Mesenchymal stem cell (in vitro differentiated cells and primary cell): ENCODE measurements around the gene SLC35G2.

Experiments used
- DNase-seq: peaks from one replicate; pipeline ENCODE4 v3.0.0-alpha.2; 2013
- H2AFZ ChIP-seq: one replicate; pipeline ENCODE4 v1.6.1; 2013; ENCODE audit warnings: low read depth, mild to moderate bottlenecking, control low read depth, inconsistent platforms, low read length, moderate library complexity
- H2AK5ac ChIP-seq: 2 replicates; pipeline ENCODE4 v1.6.1; 2013; ENCODE audit warnings: low read length, moderate library complexity, mild to moderate bottlenecking, inconsistent platforms; ENCODE audit not compliant: severe bottlenecking
- H2BK120ac ChIP-seq: one replicate; pipeline ENCODE4 v1.6.1; 2013; ENCODE audit warnings: low read depth, mild to moderate bottlenecking, inconsistent platforms, low read length, moderate library complexity
- H2BK12ac ChIP-seq, 2 experiments: one replicate each; pipeline ENCODE4 v1.6.1; 2013; ENCODE audit warnings: inconsistent platforms in 2 of 2, low read length in 2 of 2, mild to moderate bottlenecking in 2 of 2, moderate library complexity in 2 of 2, control low read depth in 1 of 2
- H2BK15ac ChIP-seq: one replicate; pipeline ENCODE4 v1.6.1; 2013; ENCODE audit warnings: mild to moderate bottlenecking, low read depth, inconsistent platforms; ENCODE audit not compliant: poor library complexity, severe bottlenecking
- H2BK5ac ChIP-seq: 2 replicates; pipeline ENCODE4 v1.6.1; 2013; ENCODE audit warnings: low read depth, mild to moderate bottlenecking, low read length, control low read depth, inconsistent platforms; ENCODE audit not compliant: poor library complexity, severe bottlenecking
- H3K14ac ChIP-seq, 2 experiments: one replicate each; pipeline ENCODE4 v1.6.1; 2013; ENCODE audit warnings: inconsistent platforms in 2 of 2, low read length in 2 of 2, control low read depth in 1 of 2, mild to moderate bottlenecking in 1 of 2, moderate library complexity in 1 of 2
- H3K18ac ChIP-seq, 2 experiments: one replicate each; pipeline ENCODE4 v1.6.1; 2013; ENCODE audit warnings: inconsistent platforms in 2 of 2, low read length in 2 of 2, control low read depth in 1 of 2, low read depth in 1 of 2, mild to moderate bottlenecking in 1 of 2
- H3K23ac ChIP-seq, 2 experiments: one replicate each; pipeline ENCODE4 v1.6.1; 2013; ENCODE audit warnings: inconsistent platforms in 2 of 2, low read length in 2 of 2, mild to moderate bottlenecking in 2 of 2, moderate library complexity in 2 of 2, control low read depth in 1 of 2
- H3K27ac ChIP-seq: 2 replicates; pipeline ENCODE4 v1.5.1; 2013; ENCODE audit warnings: mild to moderate bottlenecking, moderate library complexity, low read length, control low read depth, inconsistent platforms; ENCODE audit not compliant: poor library complexity, severe bottlenecking
- H3K27me3 ChIP-seq, 2 experiments: 2 replicates each; pipeline versions ENCODE4 v1.6.1 to v1.7.0; 2013; ENCODE audit warnings: low read length in 2 of 2, mild to moderate bottlenecking in 2 of 2, moderate library complexity in 2 of 2, control low read depth in 1 of 2, inconsistent platforms in 1 of 2; ENCODE audit not compliant: control insufficient read depth in 1 of 2, insufficient read depth in 1 of 2
- H3K36me3 ChIP-seq, 2 experiments: 2 replicates each; pipeline versions ENCODE4 v1.6.1 to v1.7.0; 2013; ENCODE audit warnings: low read length in 2 of 2, control low read depth in 1 of 2, inconsistent platforms in 1 of 2, low read depth in 1 of 2, mild to moderate bottlenecking in 1 of 2; ENCODE audit not compliant: insufficient read depth in 2 of 2, control insufficient read depth in 1 of 2
- H3K4ac ChIP-seq, 2 experiments: one replicate each; pipeline ENCODE4 v1.6.1; 2013; ENCODE audit warnings: inconsistent platforms in 2 of 2, low read length in 2 of 2, mild to moderate bottlenecking in 2 of 2, moderate library complexity in 2 of 2, control low read depth in 1 of 2, low read depth in 1 of 2
- H3K4me1 ChIP-seq: 2 replicates; pipeline ENCODE4 v1.6.1; 2013; ENCODE audit warnings: low read depth, low read length, control low read depth; ENCODE audit not compliant: control insufficient read depth, insufficient read depth
- H3K4me2 ChIP-seq: 2 replicates; pipeline ENCODE4 v1.6.1; 2013; ENCODE audit warnings: low read length, mild to moderate bottlenecking, inconsistent platforms; ENCODE audit not compliant: poor library complexity, severe bottlenecking
- H3K4me3 ChIP-seq, 2 experiments: 2 replicates each; pipeline versions ENCODE4 v1.5.1 to v1.7.0; 2013; ENCODE audit warnings: low read length in 2 of 2, mild to moderate bottlenecking in 2 of 2, control low read depth in 1 of 2, low read depth in 1 of 2; ENCODE audit not compliant: insufficient read depth in 1 of 2
- H3K79me1 ChIP-seq: replicated peaks from 2 replicates; pipeline ENCODE4 v1.6.1; 2013; ENCODE audit warnings: mild to moderate bottlenecking, control low read depth, low read length, inconsistent platforms; ENCODE audit not compliant: poor library complexity, severe bottlenecking
- H3K9ac ChIP-seq: 2 replicates; pipeline ENCODE4 v1.7.0; 2013; ENCODE audit warnings: mild to moderate bottlenecking, low read length, moderate library complexity
- H3K9me3 ChIP-seq: 2 replicates; pipeline ENCODE4 v1.7.0; 2013; ENCODE audit warnings: mild to moderate bottlenecking, low read length; ENCODE audit not compliant: control insufficient read depth
- H4K8ac ChIP-seq: one replicate; pipeline ENCODE4 v1.6.1; 2013; ENCODE audit warnings: inconsistent platforms, mild to moderate bottlenecking, low read length, moderate library complexity
- H4K91ac ChIP-seq: one replicate; pipeline ENCODE4 v1.6.1; 2013; ENCODE audit warnings: mild to moderate bottlenecking, low read length, inconsistent platforms
- WGBS: methylation state at CpG from one replicate; pipeline ENCODE4 v1.1.7; 2013; ENCODE audit warnings: mixed read lengths; 5-methylcytosine and 5-hydroxymethylcytosine counted together

The SLC35G2 gene

DNA sequence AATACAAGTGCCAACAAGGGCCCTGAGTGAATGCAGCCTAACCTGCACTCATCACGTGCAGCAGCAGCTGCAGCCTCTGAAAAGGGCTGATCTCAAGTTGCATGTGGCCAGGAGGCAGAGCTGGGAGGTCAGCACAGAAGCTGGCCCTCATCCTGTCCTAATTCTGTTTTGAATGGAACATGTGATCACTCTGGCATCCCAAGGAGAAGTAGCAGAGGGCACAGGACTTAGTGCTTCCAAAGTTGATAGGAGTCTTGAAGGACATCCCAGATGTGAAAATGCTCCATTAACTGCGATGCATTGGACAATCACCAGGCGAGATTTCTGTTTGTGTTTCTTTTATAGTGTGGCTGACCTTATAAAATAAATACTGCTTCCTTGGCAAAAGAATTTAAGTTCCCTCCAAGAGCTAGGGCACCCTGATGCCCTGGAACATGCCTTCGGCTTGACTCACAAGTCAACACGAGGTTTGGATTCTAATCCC, 35.2 kb upstream of the SLC35G2 start:
- Histone ChIP-seq H2AK5ac (no peak overlapping the region), H2BK15ac (peak overlapping the region; percentile 16), H2BK12ac (peak overlapping the region; percentile 0 to 59), H2BK120ac (no peak overlapping the region), H3K79me1 (no peaks in the 10 kb centered on the region), H2AFZ (peak overlapping the region; percentile 57), H2BK5ac (no peak overlapping the region), H3K36me3 (no peaks in the 10 kb centered on the region), H3K27me3 (no peaks in the 10 kb centered on the region), H3K9me3 (no peaks in the 10 kb centered on the region), H3K9ac (no peak overlapping the region), H3K18ac (peak overlapping the region in 1 of 2 experiments; percentile 9), H3K23ac (no peak overlapping the region), H3K4me3 (no peak overlapping the region), H4K91ac (no peak overlapping the region), H3K4me2 (no peak overlapping the region), H3K27ac (no peak overlapping the region), H3K4ac (no peak overlapping the region), H3K14ac (no peak overlapping the region), H4K8ac (peak overlapping the region; percentile 81), H3K4me1 (peaks cover 8% of the 10 kb centered on the region)
- 59% methylated on average over 5 of the region's 5 CpGs for WGBS
- DNase-seq: no peak

DNA sequence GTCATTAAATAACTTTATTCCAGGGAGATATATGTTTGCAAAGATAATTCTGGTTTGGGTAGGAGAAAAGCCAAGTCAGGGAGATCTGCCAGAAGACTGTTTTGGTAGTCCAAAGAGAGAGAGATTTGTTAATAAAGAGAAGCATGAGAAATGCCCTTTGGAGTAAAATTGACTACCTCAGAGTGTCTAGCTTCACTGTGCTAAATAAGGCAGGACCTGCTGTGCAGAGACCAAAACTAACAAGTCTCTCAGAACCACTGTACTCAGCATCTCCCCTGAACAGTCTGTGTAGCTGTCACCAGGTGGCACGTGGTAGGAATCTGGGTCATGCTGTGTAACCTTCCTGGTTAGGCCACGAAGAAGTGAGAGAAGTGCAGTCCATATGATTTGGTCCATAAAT, 31.6 kb upstream of the SLC35G2 start:
- peak; percentile 53 for DNase-seq
- H3K36me3 ChIP-seq: no peaks in the 10 kb centered on the region
- no peak overlapping the region for H3K4me2 ChIP-seq
- H2BK12ac ChIP-seq: peak overlapping the region; percentile 69 to 76
- H3K9ac ChIP-seq: peak overlapping the region; percentile 88
- H3K23ac ChIP-seq: no peak overlapping the region
- H4K91ac ChIP-seq: no peak overlapping the region
- H2AFZ ChIP-seq: no peak overlapping the region
- no peak overlapping the region for H3K18ac ChIP-seq
- no peaks in the 10 kb centered on the region for H3K27me3 ChIP-seq
- peak overlapping the region in 1 of 2 experiments; percentile 67 for H3K4me3 ChIP-seq
- H3K27ac ChIP-seq: peak overlapping the region; percentile 87
- 90% methylated on average over 2 of the region's 2 CpGs for WGBS
- H2BK5ac ChIP-seq: no peak overlapping the region
- H3K79me1 ChIP-seq: no peaks in the 10 kb centered on the region
- H2BK120ac ChIP-seq: no peak overlapping the region
- H2BK15ac ChIP-seq: no peak overlapping the region
- peak overlapping the region; percentile 29 for H4K8ac ChIP-seq
- H3K4ac ChIP-seq: peak overlapping the region in 1 of 2 experiments; percentile 29
- peaks cover 4% of the 10 kb centered on the region for H3K4me1 ChIP-seq
- no peak overlapping the region for H2AK5ac ChIP-seq
- no peak overlapping the region for H3K14ac ChIP-seq
- H3K9me3 ChIP-seq: no peaks in the 10 kb centered on the region

- H2AFZ ChIP-seq: no peak overlapping the region
- H2BK5ac ChIP-seq: no peak overlapping the region
- peak overlapping the region in 1 of 2 experiments; percentile 67 for H3K18ac ChIP-seq
- H3K9ac ChIP-seq: no peak overlapping the region
- H3K4me1 ChIP-seq: peaks cover 4% of the 10 kb centered on the region
- H3K23ac ChIP-seq: no peak overlapping the region
- peak overlapping the region; percentile 15 for H2BK15ac ChIP-seq
- H3K9me3 ChIP-seq: no peaks in the 10 kb centered on the region
- H2BK120ac ChIP-seq: no peak overlapping the region
- H2BK12ac ChIP-seq: peak overlapping the region in 1 of 2 experiments; percentile 64
- H3K14ac ChIP-seq: no peak overlapping the region
- peak overlapping the region; percentile 66 for H4K8ac ChIP-seq
- no peaks in the 10 kb centered on the region for H3K27me3 ChIP-seq
- H3K27ac ChIP-seq: no peak overlapping the region
- no peaks in the 10 kb centered on the region for H3K79me1 ChIP-seq
- no peak overlapping the region for H4K91ac ChIP-seq
- H3K36me3 ChIP-seq: no peaks in the 10 kb centered on the region
- H3K4ac ChIP-seq: peak overlapping the region in 1 of 2 experiments; percentile 60
- DNase-seq: no peak
- H3K4me2 ChIP-seq: no peak overlapping the region
- no peak overlapping the region for H3K4me3 ChIP-seq
- peak overlapping the region; percentile 64 for H2AK5ac ChIP-seq
- 89% methylated on average over 1 of the region's 1 CpG for WGBS
Observed at GRCh38 chr3:136788154-136788553, 30.8 kb upstream of the SLC35G2 start.

GRCh38 chr3:136789976-136790375, 28.9 kb upstream of the SLC35G2 start:
- H2BK120ac ChIP-seq: no peak overlapping the region
- H3K9ac ChIP-seq: no peak overlapping the region
- H3K14ac ChIP-seq: peak overlapping the region in 1 of 2 experiments; percentile 55
- H3K4me3 ChIP-seq: no peak overlapping the region
- H2AK5ac ChIP-seq: peak overlapping the region; percentile 49
- H4K8ac ChIP-seq: peak overlapping the region; percentile 36
- no peaks in the 10 kb centered on the region for H3K79me1 ChIP-seq
- no peak overlapping the region for H4K91ac ChIP-seq
- H3K4me1 ChIP-seq: peaks cover 1% of the 10 kb centered on the region
- H2AFZ ChIP-seq: no peak overlapping the region
- no peak overlapping the region for H2BK15ac ChIP-seq
- H2BK5ac ChIP-seq: no peak overlapping the region
- DNase-seq: no peak
- WGBS: no CpG with 5 or more reads among the region's 1 CpG
- peak overlapping the region in 1 of 2 experiments; percentile 35 for H3K4ac ChIP-seq
- H3K36me3 ChIP-seq: no peaks in the 10 kb centered on the region
- H3K27me3 ChIP-seq: no peaks in the 10 kb centered on the region
- no peak overlapping the region for H3K18ac ChIP-seq
- H3K27ac ChIP-seq: no peak overlapping the region
- H3K23ac ChIP-seq: no peak overlapping the region
- H2BK12ac ChIP-seq: peak overlapping the region; percentile 7 to 61
- no peaks in the 10 kb centered on the region for H3K9me3 ChIP-seq
- no peak overlapping the region for H3K4me2 ChIP-seq
